ENCODE data around the gene EXOSC3.

Gene EXOSC3

GRCh38 chr9:37732086-37732741 is 52.6 kb downstream of the EXOSC3 start:
- no peak for DNase-seq (ENCODE audit: low read depth, low spot score)

- no peak for DNase-seq (ENCODE audit: low read depth, low spot score)
These were observed 54.0 kb downstream of the EXOSC3 start for GRCh38 chr9:37730839-37731238.

GRCh38 chr9:37730256-37730655 is 54.6 kb downstream of the EXOSC3 start:
- DNase-seq (ENCODE audit: low read depth, low spot score) = no peak
